ENCODE measurements around the gene GABRA4.

Gene GABRA4

DNA sequence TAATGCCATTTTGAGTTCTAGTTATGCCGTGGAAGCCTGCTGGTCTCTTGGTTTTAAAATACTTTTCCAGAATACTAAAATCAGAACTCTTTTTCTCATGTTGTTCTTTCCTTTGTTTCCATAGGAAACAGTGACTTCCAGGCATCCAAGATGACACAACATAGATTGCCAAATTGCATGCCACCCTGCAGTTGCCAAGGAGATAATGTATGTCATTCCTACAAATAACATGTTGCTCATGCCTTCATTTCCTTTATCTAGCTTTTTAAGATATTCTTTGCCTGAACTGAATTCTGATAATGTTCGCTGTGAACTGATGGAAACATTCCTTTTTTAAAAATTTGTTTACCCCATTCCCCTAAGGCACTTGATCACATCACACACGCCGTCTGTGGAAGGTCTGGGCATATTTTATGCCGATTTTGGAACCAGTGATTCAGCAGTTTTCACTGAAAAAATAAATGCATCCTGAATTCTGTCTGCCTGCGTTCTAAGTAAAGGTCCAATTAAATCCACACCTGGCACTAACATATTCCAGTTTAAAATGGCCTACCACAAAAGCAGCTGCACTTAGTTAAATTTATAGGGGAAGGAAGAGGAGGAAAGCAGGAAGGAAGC lies 46.4 kb downstream of the GABRA4 start:
- no peak for DNase-seq (ENCODE audit: low read depth)
- TF ChIP-seq, protein P1, sequence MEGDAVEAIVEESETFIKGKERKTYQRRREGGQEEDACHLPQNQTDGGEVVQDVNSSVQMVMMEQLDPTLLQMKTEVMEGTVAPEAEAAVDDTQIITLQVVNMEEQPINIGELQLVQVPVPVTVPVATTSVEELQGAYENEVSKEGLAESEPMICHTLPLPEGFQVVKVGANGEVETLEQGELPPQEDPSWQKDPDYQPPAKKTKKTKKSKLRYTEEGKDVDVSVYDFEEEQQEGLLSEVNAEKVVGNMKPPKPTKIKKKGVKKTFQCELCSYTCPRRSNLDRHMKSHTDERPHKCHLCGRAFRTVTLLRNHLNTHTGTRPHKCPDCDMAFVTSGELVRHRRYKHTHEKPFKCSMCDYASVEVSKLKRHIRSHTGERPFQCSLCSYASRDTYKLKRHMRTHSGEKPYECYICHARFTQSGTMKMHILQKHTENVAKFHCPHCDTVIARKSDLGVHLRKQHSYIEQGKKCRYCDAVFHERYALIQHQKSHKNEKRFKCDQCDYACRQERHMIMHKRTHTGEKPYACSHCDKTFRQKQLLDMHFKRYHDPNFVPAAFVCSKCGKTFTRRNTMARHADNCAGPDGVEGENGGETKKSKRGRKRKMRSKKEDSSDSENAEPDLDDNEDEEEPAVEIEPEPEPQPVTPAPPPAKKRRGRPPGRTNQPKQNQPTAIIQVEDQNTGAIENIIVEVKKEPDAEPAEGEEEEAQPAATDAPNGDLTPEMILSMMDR (IDR thresholded peaks at IDR 0.05; ENCODE audit: control insufficient read depth, extremely low read depth, insufficient read depth): no peak
- no peak overlapping the region for H3K4me3 ChIP-seq (ENCODE audit: low read depth, low read length)

DNA sequence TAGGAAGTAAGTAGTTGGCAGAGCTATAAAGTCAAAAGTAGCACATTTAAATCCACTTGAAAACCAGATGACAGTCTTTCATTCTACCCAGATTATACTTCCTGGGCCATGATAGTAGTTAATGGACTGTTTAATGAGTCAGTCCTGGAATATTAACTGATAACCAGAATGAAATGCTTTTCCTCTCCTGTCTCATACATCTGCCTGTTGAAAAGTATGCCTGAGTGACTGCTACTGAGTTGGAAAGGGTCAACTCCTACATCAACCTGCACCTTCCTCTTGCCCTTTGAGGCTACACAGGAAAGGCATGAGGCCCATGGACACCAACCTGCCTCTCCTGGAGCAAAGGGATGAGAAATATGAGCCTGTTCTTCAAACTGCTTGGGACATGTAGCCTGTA lies 48.3 kb downstream of the GABRA4 start:
- TF ChIP-seq, protein P1 (IDR thresholded peaks at IDR 0.05; ENCODE audit: control insufficient read depth, extremely low read depth, insufficient read depth): no peak
- H3K4me3 ChIP-seq (ENCODE audit: low read depth, low read length): no peak overlapping the region
- DNase-seq (ENCODE audit: low read depth): no peak

DNA sequence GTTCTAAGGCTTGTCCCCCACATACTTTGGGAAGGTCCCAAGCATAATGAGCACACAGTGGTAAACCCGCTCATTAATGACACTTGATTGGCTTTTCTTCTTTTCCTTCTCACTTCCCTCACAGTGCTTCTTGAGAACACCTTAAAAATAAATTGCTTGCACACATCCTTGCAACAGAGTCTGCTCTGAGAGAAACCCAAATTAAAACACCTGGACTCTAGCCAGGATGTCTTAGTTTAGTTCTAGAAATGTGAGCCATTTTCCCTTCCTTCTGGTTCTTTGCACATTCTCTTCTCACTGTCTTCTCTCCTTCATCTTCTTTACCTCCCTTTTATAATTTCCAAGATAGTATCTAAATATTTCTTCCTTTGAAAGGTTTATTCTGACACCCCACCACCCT lies 49.0 kb downstream of the GABRA4 start:
- TF ChIP-seq, protein P1 (IDR thresholded peaks at IDR 0.05; ENCODE audit: control insufficient read depth, extremely low read depth, insufficient read depth): no peak
- DNase-seq (ENCODE audit: low read depth): no peak

DNA sequence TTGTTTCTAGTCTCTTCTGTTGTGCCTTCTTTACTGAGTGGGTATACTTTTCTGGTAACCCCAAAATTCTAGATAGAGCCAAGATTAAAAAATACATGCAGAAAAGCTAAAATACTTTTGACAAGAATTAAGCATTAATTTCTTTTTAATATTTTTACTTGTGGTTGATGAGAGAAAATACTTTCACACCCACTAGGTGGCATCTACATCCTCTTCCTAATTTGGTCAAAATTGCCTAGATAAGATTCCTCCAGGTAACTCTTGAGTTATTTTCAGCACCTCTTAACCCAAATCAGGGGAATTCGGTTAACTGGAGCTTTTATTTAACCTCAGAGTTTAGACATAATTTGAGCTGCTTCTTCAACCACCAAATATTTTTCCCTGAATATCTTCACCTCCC lies 55.9 kb downstream of the GABRA4 start:
- DNase-seq (ENCODE audit: low read depth): no peak
- TF ChIP-seq, protein P1 (IDR thresholded peaks at IDR 0.05; ENCODE audit: control insufficient read depth, extremely low read depth, insufficient read depth): peak; percentile 26
- no peak overlapping the region for H3K4me3 ChIP-seq (ENCODE audit: low read depth, low read length)

More for the DNA sequence above, 49.0 kb downstream of the GABRA4 start:
- no peak overlapping the region for H3K4me3 ChIP-seq (ENCODE audit: low read depth, low read length)

DNA sequence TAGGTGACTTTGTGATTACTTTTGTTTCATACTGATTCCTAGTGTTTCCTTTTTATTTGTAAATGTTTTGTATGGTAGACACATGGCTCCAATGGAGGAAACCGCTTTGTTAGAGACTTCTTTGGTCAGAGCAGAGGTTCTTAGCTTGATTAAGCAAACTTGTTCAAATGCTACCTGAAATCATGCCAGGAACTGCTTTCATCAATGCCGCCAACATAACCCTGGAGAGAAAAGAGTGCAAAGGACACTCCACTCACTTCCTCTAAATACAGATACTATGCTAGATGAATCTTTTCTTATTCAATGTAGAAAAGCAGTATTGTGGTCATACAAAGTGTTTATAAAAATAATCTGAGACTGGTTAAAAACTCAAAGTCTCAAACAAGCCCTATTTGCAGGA lies 58.7 kb downstream of the GABRA4 start:
- no peak for DNase-seq (ENCODE audit: low read depth)
- TF ChIP-seq, protein P1 (IDR thresholded peaks at IDR 0.05; ENCODE audit: control insufficient read depth, extremely low read depth, insufficient read depth): no peak
- no peak overlapping the region for H3K4me3 ChIP-seq (ENCODE audit: low read depth, low read length)

DNA sequence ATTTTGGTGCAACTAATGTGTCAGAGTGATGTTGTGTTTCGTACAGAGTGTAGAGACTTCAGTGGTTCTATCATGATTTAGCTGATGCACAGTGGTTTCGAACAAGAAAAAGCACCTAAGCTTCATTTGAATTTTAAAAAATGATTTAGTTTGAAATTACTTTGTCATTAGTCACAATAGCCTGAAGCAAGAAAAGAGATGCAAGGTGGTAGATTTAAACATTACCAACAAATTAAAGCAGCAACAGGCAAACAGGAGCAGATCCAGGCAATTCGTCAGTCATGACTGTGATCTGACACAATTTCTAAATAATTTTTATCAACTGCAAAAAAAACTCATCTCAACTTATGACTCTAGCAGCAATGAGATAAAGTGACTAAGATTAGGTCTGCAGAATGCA lies 59.7 kb downstream of the GABRA4 start:
- no peak for DNase-seq (ENCODE audit: low read depth)
- TF ChIP-seq, protein P1 (IDR thresholded peaks at IDR 0.05; ENCODE audit: control insufficient read depth, extremely low read depth, insufficient read depth): no peak
- H3K4me3 ChIP-seq (ENCODE audit: low read depth, low read length): no peak overlapping the region

DNA sequence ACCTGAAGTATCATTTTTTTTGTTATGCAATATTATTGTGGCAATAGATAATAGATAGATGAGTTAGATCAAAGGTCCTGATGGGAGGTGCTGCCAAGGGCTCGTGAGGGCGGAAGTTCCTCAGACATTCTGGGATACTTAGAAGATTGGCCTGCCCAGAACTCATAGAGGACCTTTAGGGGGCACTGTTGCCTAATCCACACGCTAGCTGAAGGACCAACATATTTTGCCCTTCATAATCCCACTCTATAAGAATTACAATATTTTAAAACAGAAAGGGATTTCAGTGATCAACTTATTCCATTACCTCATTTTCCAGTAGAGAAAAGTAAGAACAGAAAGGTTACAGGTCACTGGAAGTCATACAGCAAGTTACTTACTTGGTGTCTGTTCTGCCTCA lies 61.4 kb downstream of the GABRA4 start:
- TF ChIP-seq, protein P1 (IDR thresholded peaks at IDR 0.05; ENCODE audit: control insufficient read depth, extremely low read depth, insufficient read depth): peak; percentile 49
- H3K4me3 ChIP-seq (ENCODE audit: low read depth, low read length): no peak overlapping the region
- DNase-seq (ENCODE audit: low read depth): no peak

Data from LNCaP clone FGC (cell line).